ENCODE results near the gene NOS1.

NOS1 gene

GRCh38 chr12:117328556-117329100 lies 32.8 kb downstream of the NOS1 start:
- no peak for DNase-seq

DNA sequence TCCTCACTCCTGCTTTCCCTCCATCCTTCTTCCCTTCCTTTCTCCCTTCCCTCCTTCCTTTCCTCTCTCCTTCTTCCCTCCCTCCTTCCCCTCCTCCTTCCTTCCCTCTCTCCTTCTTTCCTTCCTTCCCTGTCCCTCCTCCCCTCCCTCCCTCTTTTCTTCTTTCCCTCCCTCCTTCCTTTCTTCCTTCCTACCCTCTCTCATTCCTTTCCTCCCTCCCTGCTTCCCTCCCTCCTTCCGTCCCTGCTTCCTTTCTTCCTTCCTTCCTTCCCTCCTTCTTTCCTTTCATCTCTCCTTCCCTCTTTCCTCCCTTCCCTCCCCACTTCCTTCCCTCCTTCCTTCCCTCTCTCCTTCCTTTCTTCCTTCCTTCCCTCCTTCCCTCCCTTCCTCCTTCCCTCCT lies 39.0 kb downstream of the NOS1 start:
- DNase-seq, result no peak

GRCh38 chr12:117321572-117321971 lies 39.9 kb downstream of the NOS1 start:
- no peak for DNase-seq

DNA sequence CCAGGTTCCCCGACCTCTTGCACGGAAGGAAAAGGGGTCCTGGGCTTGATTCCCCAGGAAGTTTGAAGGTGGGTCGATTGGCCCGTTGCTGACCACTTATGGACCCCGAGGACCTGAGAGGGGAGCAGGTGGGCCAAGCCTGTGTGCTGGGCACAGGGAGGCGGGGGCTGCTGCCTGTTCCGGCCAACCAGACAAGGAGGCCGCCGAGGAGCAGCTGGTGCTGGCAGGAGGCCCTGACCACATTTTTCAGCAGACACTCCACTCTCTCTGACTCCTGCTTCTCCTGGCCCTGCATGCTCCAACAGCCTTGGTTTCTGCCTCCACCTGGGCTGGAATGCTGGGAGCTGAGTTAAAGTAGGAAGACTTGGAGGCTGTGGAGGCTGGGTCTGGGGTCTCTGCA lies 42.8 kb downstream of the NOS1 start:
- DNase-seq, result no peak

DNA sequence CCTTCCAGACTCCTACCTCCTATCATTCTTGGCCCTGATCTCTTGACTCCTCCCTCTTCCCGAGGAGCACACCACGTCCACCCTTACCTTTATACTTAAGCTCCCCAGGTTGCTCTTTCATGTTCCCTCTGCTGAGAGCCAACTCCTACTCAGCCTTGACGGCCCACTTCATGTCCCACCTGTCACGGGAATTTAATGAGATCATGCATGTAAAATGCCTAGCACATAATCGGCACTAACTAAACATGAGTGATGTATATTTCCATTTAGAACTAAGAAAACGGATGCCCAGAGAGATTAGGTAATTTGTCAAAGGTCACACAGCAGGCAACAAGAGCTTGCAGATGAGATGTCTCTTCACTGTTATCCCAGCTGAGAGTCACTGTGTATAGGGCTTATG lies 45.1 kb downstream of the NOS1 start:
- no peak for DNase-seq

GRCh38 chr12:117313926-117314325 lies 47.5 kb downstream of the NOS1 start:
- DNase-seq, result no peak

GRCh38 chr12:117312770-117313169 lies 48.7 kb downstream of the NOS1 start:
- no peak for DNase-seq

GRCh38 chr12:117309276-117309925 lies 52.0 kb downstream of the NOS1 start:
- DNase-seq, result no peak

DNA sequence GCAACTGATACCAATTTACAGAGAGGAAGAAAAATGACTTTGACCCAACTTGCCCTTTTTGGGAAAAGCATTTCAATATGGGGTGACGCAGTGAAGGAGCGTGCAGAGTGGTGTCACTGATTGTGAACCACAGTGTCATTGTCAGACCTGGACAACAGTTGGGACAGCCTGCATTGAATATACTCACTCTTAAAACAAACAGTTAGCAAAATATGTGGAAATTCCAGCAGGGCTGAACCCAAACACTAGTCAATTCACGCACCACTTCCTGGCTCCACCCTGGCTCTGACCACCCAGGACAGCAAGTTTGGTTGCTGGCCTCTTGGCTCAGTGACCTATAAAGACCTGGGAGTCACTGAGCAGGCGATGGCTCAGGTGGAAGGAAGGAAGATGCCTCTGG lies 61.3 kb downstream of the NOS1 start:
- DNase-seq, result no peak

DNA sequence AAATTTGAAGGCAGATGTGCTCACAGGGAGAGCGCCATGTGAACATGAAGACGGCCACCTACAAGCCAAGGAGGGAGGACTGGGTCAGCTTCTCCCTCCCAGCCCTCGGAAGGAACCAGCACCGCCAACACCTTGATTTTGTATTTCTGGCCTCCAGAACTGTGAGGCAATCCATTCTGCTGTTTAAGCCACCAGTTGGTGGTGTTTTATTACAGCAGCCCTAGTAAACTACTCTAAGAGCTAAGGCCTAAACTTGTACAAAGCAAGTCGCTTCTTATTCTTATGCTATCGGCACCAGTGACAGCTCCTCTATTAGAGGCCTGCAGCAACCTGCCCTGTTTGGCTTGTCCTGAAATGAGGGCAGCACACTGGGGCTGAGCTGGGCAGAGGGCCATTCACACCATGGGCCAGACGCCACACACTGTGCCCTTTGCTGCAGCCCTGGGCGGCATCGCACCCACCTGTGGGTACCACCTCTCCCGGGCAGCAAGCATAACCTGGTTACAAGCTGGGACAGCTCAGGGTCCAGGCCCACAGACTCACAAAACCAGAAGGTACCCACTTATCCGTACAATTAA lies 62.7 kb downstream of the NOS1 start:
- DNase-seq, result no peak

DNA sequence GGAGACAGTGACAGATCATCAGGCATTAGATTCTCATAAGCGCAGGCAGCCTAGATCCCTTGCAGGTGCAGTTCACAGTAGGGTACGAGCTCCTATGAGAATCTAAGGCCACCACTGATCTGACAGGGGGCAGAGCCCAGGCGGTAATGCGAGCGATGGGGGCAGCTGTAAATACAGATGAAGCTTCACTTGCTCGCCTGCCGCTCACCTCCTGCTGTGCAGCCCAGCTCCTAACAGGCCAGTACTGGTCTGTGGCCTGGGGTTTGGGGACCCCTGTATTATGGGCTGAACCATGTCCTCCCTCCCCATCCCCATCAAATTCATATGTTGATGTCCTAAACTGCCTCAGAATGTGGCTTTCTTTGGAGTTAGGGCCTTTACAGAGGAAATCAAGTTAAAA lies 63.2 kb downstream of the NOS1 start:
- DNase-seq, result no peak

DNA sequence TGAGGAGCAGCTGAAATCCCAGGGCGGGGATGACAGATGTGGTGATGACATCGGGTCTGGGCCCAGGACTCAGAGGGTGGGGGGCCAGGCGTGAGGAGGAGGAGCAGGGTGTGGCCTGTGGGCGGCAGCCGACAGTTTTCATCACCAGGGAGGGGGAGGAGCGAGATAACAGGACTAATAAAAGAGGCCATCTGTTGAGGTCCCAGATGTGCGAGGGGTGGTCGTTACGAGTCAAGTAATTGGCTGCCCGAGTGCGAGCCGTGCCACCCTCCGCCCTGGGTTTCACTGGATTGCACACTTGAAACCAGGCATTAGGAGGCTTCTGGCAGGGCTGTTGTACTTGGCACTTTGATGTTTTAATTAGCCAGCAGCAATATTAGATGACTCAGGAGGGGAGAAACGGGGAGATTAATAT lies 67.2 kb downstream of the NOS1 start:
- DNase-seq, result no peak

- no peak for DNase-seq
These were observed 67.9 kb downstream of the NOS1 start for GRCh38 chr12:117293510-117293909.

- DNase-seq, result no peak
These were observed 68.7 kb downstream of the NOS1 start for GRCh38 chr12:117292688-117293087.

- DNase-seq, result no peak
These were observed 77.3 kb downstream of the NOS1 start for GRCh38 chr12:117284140-117284539.

DNA sequence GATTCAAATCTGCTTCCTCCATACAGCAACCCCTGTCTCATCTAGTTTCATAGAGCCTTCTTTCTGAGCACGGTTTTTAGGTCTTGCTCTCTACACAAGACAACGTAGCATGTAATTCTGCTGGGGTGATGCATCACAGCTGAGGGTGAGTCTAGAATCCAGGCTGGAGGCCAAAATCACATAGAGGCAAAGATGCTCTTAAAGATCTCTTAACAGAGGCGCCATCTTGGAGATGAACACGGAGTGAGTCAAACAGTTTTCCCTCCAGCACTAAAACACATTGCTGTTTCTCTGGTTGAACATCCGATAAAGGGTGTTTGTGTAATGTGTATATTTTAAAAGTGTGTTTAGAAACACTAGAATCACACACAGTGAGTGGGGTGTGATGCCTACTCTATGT lies 78.9 kb downstream of the NOS1 start:
- DNase-seq, result no peak

DNA sequence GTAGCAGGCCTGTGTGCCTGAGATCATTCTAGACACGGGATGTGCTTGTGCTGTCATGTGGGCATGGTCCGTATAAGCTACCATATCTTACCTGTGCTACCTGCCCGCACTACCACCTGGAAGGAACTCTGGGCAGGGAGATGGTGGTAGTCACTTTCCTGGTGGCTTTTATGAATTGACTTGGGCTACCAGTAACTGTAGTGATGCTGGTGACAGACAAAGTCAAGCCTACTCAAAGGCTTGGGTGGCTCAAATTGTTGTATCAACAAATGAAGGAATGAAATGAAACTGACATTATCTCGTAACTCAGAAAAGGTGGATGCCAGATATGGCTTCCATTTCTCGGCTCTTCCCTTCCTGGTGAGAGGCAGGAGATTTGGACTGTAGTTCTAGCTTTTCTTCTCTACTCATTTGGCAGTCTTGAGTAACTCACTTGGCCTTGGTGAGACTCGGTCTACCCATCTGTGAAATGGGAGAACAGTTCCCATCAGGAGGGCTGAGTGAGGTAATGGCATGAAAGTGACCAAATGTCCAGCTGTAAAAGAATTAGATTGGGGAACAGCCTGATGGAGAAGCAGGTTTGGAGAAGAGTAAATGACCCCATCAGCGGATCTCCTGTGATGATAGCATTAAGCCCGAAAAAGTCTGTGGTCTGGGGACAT lies 81.3 kb downstream of the NOS1 start:
- DNase-seq, result no peak

DNA sequence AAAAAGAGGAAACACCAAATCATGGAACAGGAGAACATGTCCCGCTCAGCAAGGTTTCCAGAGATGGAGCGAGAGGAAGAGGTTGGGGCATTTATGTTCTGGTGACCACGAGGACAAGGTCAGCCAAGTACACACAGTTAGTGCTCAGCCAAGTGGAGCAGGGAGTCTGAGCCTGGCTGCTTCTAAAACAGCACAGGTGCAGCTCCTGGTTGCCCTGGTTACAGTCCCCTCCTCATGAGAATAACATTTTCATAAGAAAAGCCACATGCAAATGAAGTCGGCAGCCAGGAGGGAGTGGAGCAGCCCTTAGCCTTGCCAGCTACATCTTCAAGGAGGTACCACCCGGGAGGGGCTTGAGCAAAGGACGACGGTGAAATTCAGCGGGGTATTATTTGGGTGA lies 81.8 kb downstream of the NOS1 start:
- DNase-seq, result no peak

DNA sequence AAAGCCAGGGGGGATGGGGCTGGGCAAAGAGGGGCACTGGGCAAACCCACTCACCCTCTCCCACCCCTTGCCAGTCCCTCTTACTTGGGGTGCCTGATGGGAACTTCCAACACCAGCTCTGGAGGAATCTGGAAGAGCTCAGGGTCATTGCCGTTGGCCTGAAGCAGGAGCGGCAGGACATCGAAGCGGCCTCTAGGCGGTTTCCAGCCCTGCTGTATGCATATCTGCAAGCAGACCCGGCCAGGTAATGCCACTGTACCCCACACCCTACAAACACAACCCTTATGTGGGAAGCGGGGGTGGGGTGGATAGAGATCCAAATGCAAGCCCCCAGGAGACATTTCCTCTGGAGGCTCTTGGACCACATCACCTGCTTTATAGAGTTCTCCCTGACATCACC lies 83.6 kb downstream of the NOS1 start:
- DNase-seq, result no peak

DNA sequence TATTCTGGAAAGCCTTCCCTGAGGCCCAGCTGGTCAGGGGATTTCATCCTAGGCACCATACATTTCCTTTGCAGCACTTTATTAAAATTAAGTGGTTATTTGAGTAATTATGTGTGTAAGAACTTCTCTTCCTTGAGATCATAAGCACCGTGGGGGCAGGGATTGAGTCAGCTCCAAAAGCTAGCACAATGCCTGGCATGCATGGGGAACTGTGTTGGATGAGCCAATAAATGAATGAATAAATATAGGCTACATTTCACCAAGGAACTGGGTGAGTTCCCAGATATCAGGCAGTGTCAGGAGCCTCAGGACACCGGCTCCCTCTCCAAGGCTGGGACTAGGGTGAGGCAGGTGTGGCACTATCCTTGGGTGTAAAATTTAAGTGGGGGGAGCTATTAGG lies 88.3 kb downstream of the NOS1 start:
- DNase-seq, result no peak

GRCh38 chr12:117272690-117273089 lies 88.7 kb downstream of the NOS1 start:
- DNase-seq, result no peak

GRCh38 chr12:117262749-117263148 lies 98.7 kb downstream of the NOS1 start:
- DNase-seq, result no peak

GRCh38 chr12:117261247-117261646 lies 100.2 kb downstream of the NOS1 start:
- no peak for DNase-seq

DNA sequence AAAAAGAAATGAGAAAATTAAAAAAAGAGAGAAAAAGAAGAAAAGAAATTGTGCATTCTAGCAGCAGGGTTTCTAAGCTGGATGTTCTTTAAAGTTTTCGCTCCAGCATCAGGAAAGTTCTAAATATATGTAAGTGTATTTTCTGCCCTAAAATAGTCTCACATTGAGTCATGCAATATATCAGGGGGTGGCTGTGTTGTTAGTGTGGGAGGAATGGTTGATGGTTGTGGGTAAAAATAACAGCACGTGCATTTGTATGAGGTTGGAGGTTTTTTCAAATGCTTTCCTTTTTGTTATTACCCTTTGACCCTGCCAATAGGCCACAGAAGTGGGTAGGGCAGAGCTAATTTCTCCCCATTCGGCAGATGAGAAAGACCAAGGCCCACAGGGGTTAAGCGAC lies 106.0 kb downstream of the NOS1 start:
- no peak for DNase-seq
